Stomach (tissue), 9 donors: ENCODE data around the gene KIFAP3. TPM values are rescaled to one million over a fixed set of nuclear protein-coding genes. Genes with fewer than 3 reads are reported as not detected.

ENCODE experiments used
- DNase-seq, 2 donors: peaks; one replicate each; pipeline versions ENCODE4 v3.0.0 to v3.0.0-alpha.2; 2013 to 2019
- H3K27ac ChIP-seq, 5 donors: fragments of 200-600 bp in 4 of 5; sonication (generic) in 4 of 5; one replicate each; pipeline ENCODE4 v1.5.1; 2013 to 2019; ENCODE audit warnings: mild to moderate bottlenecking in 1 of 5, moderate library complexity in 1 of 5
- H3K27me3 ChIP-seq, 3 donors: fragments of 200-600 bp; sonication (generic); one replicate each; pipeline ENCODE4 v1.5.1; 2017 to 2019; ENCODE audit warnings: mixed run types in 1 of 3
- H3K36me3 ChIP-seq, 4 donors: fragments of 200-600 bp; sonication (generic); 1 replicate in 3 of 4; 2 replicates in 1 of 4; pipeline ENCODE4 v1.5.1; 2016 to 2019
- H3K4me1 ChIP-seq, 4 donors: fragments of 200-600 bp; sonication (generic); one replicate each; pipeline ENCODE4 v1.5.1; 2016 to 2019
- H3K4me3 ChIP-seq, 4 donors: fragments of 200-600 bp; sonication (generic) in 3 of 4; one replicate each; pipeline ENCODE4 v1.5.1; 2016 to 2019; ENCODE audit warnings: mild to moderate bottlenecking in 1 of 4
- H3K9me3 ChIP-seq, 4 donors: fragments of 200-600 bp; sonication (generic); one replicate each; pipeline ENCODE4 v1.5.1; 2016 to 2019
- CTCF ChIP-seq, 7 experiments: fragments of 450-650 bp in 4 of 7; fragments of 200-600 bp in 3 of 7; sonication (generic) in 3 of 7; IDR thresholded peaks; one replicate each; pipeline ENCODE4 v1.5.1; 2016 to 2019; ENCODE audit warnings: antibody characterized with exemption in 7 of 7, control low read depth in 2 of 7, mild to moderate bottlenecking in 1 of 7
- EP300 ChIP-seq: sonication (generic); formaldehyde crosslinking; IDR thresholded peaks from one replicate; pipeline ENCODE4 v1.6.1; 2017; ENCODE audit warnings: antibody characterized with exemption
- POLR2A ChIP-seq, 4 donors: fragments of 450-650 bp; IDR thresholded peaks; one replicate each; pipeline ENCODE4 v1.6.1; 2016; ENCODE audit warnings: antibody characterized with exemption in 4 of 4, control low read depth in 2 of 4, mild to moderate bottlenecking in 1 of 4, moderate library complexity in 1 of 4
- POLR2AphosphoS5 ChIP-seq, 3 donors: sonication (generic); formaldehyde crosslinking; IDR thresholded peaks; one replicate each; pipeline ENCODE4 v1.6.1; 2016; ENCODE audit warnings: antibody characterized with exemption in 3 of 3
- WGBS, 5 donors: extraction: QIAGEN DNeasy Blood & Tissue Kit in 3 of 5; methylation state at CpG; one replicate each; pipeline versions ENCODE4 v1.1.5 to v1.1.7; 2013 to 2018; 5-methylcytosine and 5-hydroxymethylcytosine counted together
- intact Hi-C: fragments of 100-400 bp; cut with DNase I; formaldehyde crosslinking; loops from one replicate; pipeline ENCODE4 v1.15.1; 2023; ENCODE audit warnings: low total_unique reads
- polyA plus RNA-seq, 3 donors: library from polyadenylated mRNA; stranded (reverse); fragments of 200-250 nt; gene quantifications; one replicate each; pipeline ENCODE4 v1.2.3, GENCODE V29; 2013
- total RNA-seq, 5 donors: library from RNA; depleted of rRNA; stranded (reverse); fragments of >200 nt; gene quantifications; one replicate each; pipeline versions ENCODE4 v1.1.0 to v1.2.3, GENCODE V29; 2014 to 2016
- donor health status: healthy with polysubstance abuse.
- donor health status: Bipolar disorder and iron deficiency.
- donor health status: healthy.

The KIFAP3 gene
- total and polyA plus RNA-seq, 8 donors, result 6.3 to 40.9 (median 11.1) TPM

GRCh38 chr1:169902751-169903150 lies 171.7 kb downstream of the KIFAP3 start:
- Histone ChIP-seq H3K36me3 (no peaks in the 10 kb centered on the region), H3K27ac (no peak overlapping the region), H3K4me1 (no peaks in the 10 kb centered on the region), H3K9me3 (no peaks in the 10 kb centered on the region), H3K27me3 (peaks cover 0 to 29% (median 0%) of the 10 kb centered on the region in 3 donors), H3K4me3 (no peak overlapping the region)
- no peak for DNase-seq
- intact Hi-C loops, result no loop called here
- TF ChIP-seq POLR2AphosphoS5 (IDR thresholded peaks at IDR 0.05) (no peak), EP300 (no peak), CTCF (IDR thresholded peaks at IDR 0.05) (no peak), POLR2A (IDR thresholded peaks at IDR 0.05) (no peak)
- WGBS, 5 donors, result 34 to 50% (median 35%) methylated on average over 5 of the region's 5 CpGs

DNA sequence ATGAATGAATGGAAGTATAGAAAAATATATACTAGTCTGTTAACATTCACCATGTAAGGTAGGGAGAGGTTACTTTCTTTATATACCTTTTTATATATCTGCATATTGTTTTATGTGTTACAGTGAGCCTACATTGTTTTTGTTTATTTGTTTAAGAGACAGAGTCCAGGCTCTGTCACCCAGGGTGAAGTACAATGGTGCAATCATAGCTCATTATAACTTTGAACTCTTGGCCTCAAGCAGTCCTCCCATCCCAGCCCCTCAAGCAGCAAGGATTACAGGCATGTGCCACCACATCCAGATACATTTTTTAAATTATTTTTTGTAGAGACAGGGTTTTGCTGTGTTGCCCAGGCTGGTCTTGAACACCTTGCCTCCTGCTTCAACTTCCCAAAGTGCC lies 173.4 kb downstream of the KIFAP3 start:
- Histone ChIP-seq H3K4me1 (no peaks in the 10 kb centered on the region), H3K9me3 (no peaks in the 10 kb centered on the region), H3K4me3 (no peak overlapping the region), H3K27me3 (peaks cover 0 to 29% (median 0%) of the 10 kb centered on the region in 3 donors), H3K36me3 (no peaks in the 10 kb centered on the region), H3K27ac (no peak overlapping the region)
- TF ChIP-seq CTCF (IDR thresholded peaks at IDR 0.05) (no peak), POLR2A (IDR thresholded peaks at IDR 0.05) (no peak), POLR2AphosphoS5 (IDR thresholded peaks at IDR 0.05) (no peak), EP300 (no peak)
- intact Hi-C loops, result no loop called here
- DNase-seq, result no peak

GRCh38 chr1:169900571-169900970 lies 173.9 kb downstream of the KIFAP3 start:
- no peak for DNase-seq
- no peak overlapping the region for H3K27ac ChIP-seq
- H3K27me3 ChIP-seq, result peaks cover 0 to 29% (median 0%) of the 10 kb centered on the region in 3 donors
- H3K9me3 ChIP-seq, result no peaks in the 10 kb centered on the region
- no peaks in the 10 kb centered on the region for H3K36me3 ChIP-seq
- TF ChIP-seq EP300, result no peak
- no peak for TF ChIP-seq POLR2AphosphoS5 (IDR thresholded peaks at IDR 0.05)
- no peak for TF ChIP-seq POLR2A (IDR thresholded peaks at IDR 0.05)
- no peak for TF ChIP-seq CTCF (IDR thresholded peaks at IDR 0.05)
- no peak overlapping the region for H3K4me3 ChIP-seq
- H3K4me1 ChIP-seq, result no peaks in the 10 kb centered on the region
- intact Hi-C loops, result no loop called here

- 56 to 79% (median 63%) methylated on average over 4 of the region's 4 CpGs for WGBS, 5 donors
- H3K4me1 ChIP-seq, result peaks cover 0 to 2% (median 0%) of the 10 kb centered on the region in 4 donors
- no peaks in the 10 kb centered on the region for H3K36me3 ChIP-seq
- no peak overlapping the region for H3K4me3 ChIP-seq
- no peak for DNase-seq
- TF ChIP-seq CTCF (IDR thresholded peaks at IDR 0.05) (no peak), POLR2A (IDR thresholded peaks at IDR 0.05) (no peak), POLR2AphosphoS5 (IDR thresholded peaks at IDR 0.05) (no peak), EP300 (no peak)
- no peak overlapping the region for H3K27ac ChIP-seq
- intact Hi-C loops, result no loop called here
- H3K27me3 ChIP-seq, result peaks cover 0 to 29% (median 0%) of the 10 kb centered on the region in 3 donors
- no peaks in the 10 kb centered on the region for H3K9me3 ChIP-seq
Observed at GRCh38 chr1:169899519-169900217, 174.8 kb downstream of the KIFAP3 start.
